ENCODE data around the gene EGR2.

EGR2 gene

GRCh38 chr10:62816331-62817120 lies at the start of gene EGR2:
Gene EGR2 (minus strand): TSS chr10:62816366. CDS start chr10:62816029, 337 bp downstream.
- peak; percentile 99 for DNase-seq

- no peak for DNase-seq
These were observed 46.3 kb upstream of the EGR2 start for GRCh38 chr10:62862447-62862846.

GRCh38 chr10:62861507-62861906 lies 45.3 kb upstream of the EGR2 start:
- no peak for DNase-seq

GRCh38 chr10:62860946-62861345 lies 44.8 kb upstream of the EGR2 start:
- peak; percentile 65 to 68 for DNase-seq

- no peak for DNase-seq
These were observed 42.2 kb upstream of the EGR2 start for GRCh38 chr10:62858364-62858763.

- no peak for DNase-seq
These were observed 39.9 kb upstream of the EGR2 start for GRCh38 chr10:62856021-62856420.

GRCh38 chr10:62853710-62854109 lies 37.5 kb upstream of the EGR2 start:
- peak; percentile 78 to 89 for DNase-seq

GRCh38 chr10:62852961-62853702 lies 37.0 kb upstream of the EGR2 start:
- DNase-seq: peak; percentile 79 to 91

GRCh38 chr10:62851442-62851841 lies 35.3 kb upstream of the EGR2 start:
- peak; percentile 35 to 48 for DNase-seq

- DNase-seq: peak; percentile 44 to 51
These were observed 34.5 kb upstream of the EGR2 start for GRCh38 chr10:62850646-62851045.

GRCh38 chr10:62847433-62847832 lies 31.3 kb upstream of the EGR2 start:
- no peak for DNase-seq

GRCh38 chr10:62844280-62845011 lies 28.3 kb upstream of the EGR2 start:
- no peak for DNase-seq

GRCh38 chr10:62843600-62843999 lies 27.4 kb upstream of the EGR2 start:
- no peak for DNase-seq

GRCh38 chr10:62842983-62843382 lies 26.8 kb upstream of the EGR2 start:
- DNase-seq: peak in 1 of 2 experiments; percentile 8

GRCh38 chr10:62839590-62839989 lies 23.4 kb upstream of the EGR2 start:
- DNase-seq: no peak

- DNase-seq: no peak
These were observed 15.2 kb upstream of the EGR2 start for GRCh38 chr10:62831346-62831745.

GRCh38 chr10:62830679-62831078 lies 14.5 kb upstream of the EGR2 start:
- peak; percentile 73 to 75 for DNase-seq

GRCh38 chr10:62829622-62830021 lies 13.5 kb upstream of the EGR2 start:
- no peak for DNase-seq

GRCh38 chr10:62826273-62826672 lies 10.1 kb upstream of the EGR2 start:
- peak in 1 of 2 experiments; percentile 44 for DNase-seq

- DNase-seq: no peak
These were observed 4.4 kb upstream of the EGR2 start for GRCh38 chr10:62820586-62820985.

- DNase-seq: no peak
These were observed 3.2 kb upstream of the EGR2 start for GRCh38 chr10:62819141-62819920.

GRCh38 chr10:62818426-62819011 lies 2.4 kb upstream of the EGR2 start:
- peak in 1 of 2 experiments; percentile 21 for DNase-seq

Measured in Kasumi-1 (cell line).